Measurements from ENCODE around the gene GDF11. TPM values are rescaled to one million over a fixed set of nuclear protein-coding genes. Genes with fewer than 3 reads are reported as not detected.
A peak's percentile ranks its signal among the peaks of the same experiment; 100 is the strongest.

Gene GDF11
- total RNA-seq, 4 donors from 2014 or later: 0.77 to 17.1 (median 5.0) TPM

DNA sequence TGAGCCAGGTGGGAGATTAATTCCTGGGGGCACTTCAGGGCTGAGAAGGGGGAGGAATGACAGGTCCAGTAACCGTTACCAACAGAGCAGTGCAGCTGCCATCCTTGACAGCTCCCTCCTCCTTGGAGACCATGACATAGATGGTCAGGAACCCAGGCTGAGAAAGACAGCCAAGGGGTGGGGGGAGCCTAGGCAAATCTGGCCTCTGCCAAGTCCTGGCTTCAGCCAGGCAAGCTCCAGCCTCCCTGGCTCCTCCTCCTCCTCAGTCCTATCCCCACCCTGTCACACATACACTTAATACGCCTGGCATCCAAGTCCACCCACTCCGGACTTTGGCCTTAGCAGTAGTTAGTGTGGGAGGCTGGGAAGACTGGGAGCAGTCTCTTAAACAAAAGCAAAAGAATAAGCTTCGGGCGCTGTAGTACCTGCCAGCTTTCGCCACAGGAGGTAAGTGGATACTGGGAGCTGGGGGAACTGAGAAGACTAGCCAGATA lies 22.8 kb upstream of the GDF11 start, which contains the start of gene RDH5:
TSS of gene RDH5 (plus strand) at position 323 of the 494 bp plus-strand sequence. CDS start 792 bp downstream, outside the sequence.
- Histone ChIP-seq H3K4me3 (no peak within 1 kb of the TSS), H3K27me3 (no peaks in the 10 kb centered on the region), H3K36me3 (no peaks in the 10 kb centered on the region), H3K4me1 (peaks cover 6 to 33% of the 10 kb centered on the region in 2 donors), H3K9me3 (no peaks in the 10 kb centered on the region), H3K27ac (peak within 1 kb of the TSS; percentile 93 to 95)
- TF ChIP-seq CTCF (IDR thresholded peaks at IDR 0.05) (no peak), POLR2A (IDR thresholded peaks at IDR 0.05) (no peak)
- peak; percentile 80 to 84 for DNase-seq
- intact Hi-C loops (cut with DNase I; ENCODE audit: low total_unique reads): no loop called here

DNA sequence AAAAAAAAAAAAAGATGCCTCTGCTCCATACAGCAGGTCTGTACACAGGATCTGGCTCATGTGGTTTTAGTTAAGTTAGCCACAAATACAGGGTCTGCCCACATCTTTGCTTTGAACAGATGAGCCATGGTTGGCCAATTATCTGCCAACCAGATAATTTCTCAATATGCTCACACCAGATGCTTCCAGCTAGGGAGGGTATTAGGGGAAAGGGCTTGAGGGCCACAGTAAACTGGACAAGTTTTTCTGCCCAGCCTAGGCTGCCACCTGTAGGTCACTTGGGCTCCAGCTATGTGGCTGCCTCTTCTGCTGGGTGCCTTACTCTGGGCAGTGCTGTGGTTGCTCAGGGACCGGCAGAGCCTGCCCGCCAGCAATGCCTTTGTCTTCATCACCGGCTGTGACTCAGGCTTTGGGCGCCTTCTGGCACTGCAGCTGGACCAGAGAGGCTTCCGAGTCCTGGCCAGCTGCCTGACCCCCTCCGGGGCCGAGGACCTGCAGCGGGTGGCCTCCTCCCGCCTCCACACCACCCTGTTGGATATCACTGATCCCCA lies 22.0 kb upstream of the GDF11 start:
- peaks cover 5 to 33% of the 10 kb centered on the region in 2 donors for H3K4me1 ChIP-seq
- intact Hi-C loops (cut with DNase I; ENCODE audit: low total_unique reads): no loop called here

GRCh38 chr12:55721601-55722213 lies 21.2 kb upstream of the GDF11 start:
- no peak for DNase-seq
- Histone ChIP-seq H3K27me3 (no peaks in the 10 kb centered on the region), H3K4me3 (no peak overlapping the region), H3K4me1 (peaks cover 5 to 36% of the 10 kb centered on the region in 2 donors), H3K9me3 (no peaks in the 10 kb centered on the region), H3K36me3 (no peaks in the 10 kb centered on the region), H3K27ac (peak overlapping the region; percentile 93 to 95)
- intact Hi-C loops (cut with DNase I; ENCODE audit: low total_unique reads): no loop called here
- no peak for TF ChIP-seq POLR2A (IDR thresholded peaks at IDR 0.05)
- TF ChIP-seq CTCF (IDR thresholded peaks at IDR 0.05): no peak

More for the DNA sequence above, 22.0 kb upstream of the GDF11 start:
- Histone ChIP-seq H3K27ac (peak overlapping the region; percentile 93 to 95), H3K27me3 (no peaks in the 10 kb centered on the region), H3K36me3 (no peaks in the 10 kb centered on the region), H3K9me3 (no peaks in the 10 kb centered on the region), H3K4me3 (no peak overlapping the region)
- peak; percentile 63 for DNase-seq
- TF ChIP-seq POLR2A (IDR thresholded peaks at IDR 0.05) (no peak), CTCF (IDR thresholded peaks at IDR 0.05) (peak; percentile 46 to 59 (median 51))

DNA sequence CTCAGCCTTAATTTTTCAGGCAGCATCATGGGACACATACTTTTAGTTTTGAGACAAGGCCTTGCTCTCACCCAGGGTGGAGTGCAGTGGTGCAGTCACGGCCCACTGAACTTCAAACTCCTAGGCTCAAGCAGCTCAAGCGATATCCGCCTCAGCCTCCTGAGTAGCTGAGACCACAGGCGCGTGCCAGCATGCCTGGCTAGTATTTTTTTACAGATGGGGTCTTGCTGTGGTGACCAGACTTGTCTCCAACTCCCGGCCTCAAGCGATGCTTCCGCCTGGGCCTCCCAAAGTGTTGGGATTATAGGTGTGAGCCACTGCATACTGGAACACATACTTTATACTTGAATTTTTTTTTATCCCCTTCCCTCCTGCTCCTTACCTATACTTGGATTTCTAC lies 20.0 kb upstream of the GDF11 start:
- peaks cover 2 to 37% of the 10 kb centered on the region in 2 donors for H3K4me1 ChIP-seq
- intact Hi-C loops (cut with DNase I; ENCODE audit: low total_unique reads): no loop called here
- DNase-seq: no peak

More for the DNA sequence above, 20.0 kb upstream of the GDF11 start:
- H3K4me3 ChIP-seq: no peak overlapping the region
- TF ChIP-seq POLR2A (IDR thresholded peaks at IDR 0.05) (no peak), CTCF (IDR thresholded peaks at IDR 0.05) (no peak)
- H3K9me3 ChIP-seq: no peaks in the 10 kb centered on the region
- H3K27me3 ChIP-seq: no peaks in the 10 kb centered on the region
- peak overlapping the region in 1 of 2 donors; percentile 26 for H3K27ac ChIP-seq
- no peaks in the 10 kb centered on the region for H3K36me3 ChIP-seq

All from uterus (tissue), 4 donors.